WERI-Rb-1 (cell line): ENCODE measurements around the gene TMEM175.

Experiments
- DNase-seq: peaks from one replicate; pipeline ENCODE4 v3.0.0-alpha.2; 2020
- H3K27ac ChIP-seq: fragments of 250-450 bp; sonication (Bioruptor Pico); 2 replicates; pipeline ENCODE4 v1.5.1; 2020; ENCODE audit warnings: mild to moderate bottlenecking, moderate library complexity
- H3K27me3 ChIP-seq: fragments of 250-450 bp; sonication (Bioruptor Pico); 2 replicates; pipeline ENCODE4 v1.5.1; 2021; ENCODE audit warnings: mild to moderate bottlenecking, low read depth, moderate library complexity; ENCODE audit not compliant: insufficient read depth, severe bottlenecking
- H3K36me3 ChIP-seq: fragments of 250-450 bp; sonication (Bioruptor Pico); 2 replicates; pipeline ENCODE4 v1.5.1; 2020; ENCODE audit warnings: mild to moderate bottlenecking, moderate library complexity
- H3K4me3 ChIP-seq: 2 replicates; pipeline ENCODE4 v1.5.1; 2011; ENCODE audit warnings: low read depth, mild to moderate bottlenecking, control low read depth, low read length
- H3K9me3 ChIP-seq: fragments of 250-450 bp; sonication (Bioruptor Pico); 2 replicates; pipeline ENCODE4 v1.5.1; 2021; ENCODE audit warnings: mild to moderate bottlenecking, moderate library complexity; ENCODE audit not compliant: severe bottlenecking
- TF ChIP-seq, protein P1 (sequence below): IDR thresholded peaks from 2 replicates; pipeline ENCODE4 v1.5.1; 2011; ENCODE audit warnings: low read depth, mild to moderate bottlenecking, control low read depth, inconsistent platforms, low read length

The TMEM175 gene

DNA sequence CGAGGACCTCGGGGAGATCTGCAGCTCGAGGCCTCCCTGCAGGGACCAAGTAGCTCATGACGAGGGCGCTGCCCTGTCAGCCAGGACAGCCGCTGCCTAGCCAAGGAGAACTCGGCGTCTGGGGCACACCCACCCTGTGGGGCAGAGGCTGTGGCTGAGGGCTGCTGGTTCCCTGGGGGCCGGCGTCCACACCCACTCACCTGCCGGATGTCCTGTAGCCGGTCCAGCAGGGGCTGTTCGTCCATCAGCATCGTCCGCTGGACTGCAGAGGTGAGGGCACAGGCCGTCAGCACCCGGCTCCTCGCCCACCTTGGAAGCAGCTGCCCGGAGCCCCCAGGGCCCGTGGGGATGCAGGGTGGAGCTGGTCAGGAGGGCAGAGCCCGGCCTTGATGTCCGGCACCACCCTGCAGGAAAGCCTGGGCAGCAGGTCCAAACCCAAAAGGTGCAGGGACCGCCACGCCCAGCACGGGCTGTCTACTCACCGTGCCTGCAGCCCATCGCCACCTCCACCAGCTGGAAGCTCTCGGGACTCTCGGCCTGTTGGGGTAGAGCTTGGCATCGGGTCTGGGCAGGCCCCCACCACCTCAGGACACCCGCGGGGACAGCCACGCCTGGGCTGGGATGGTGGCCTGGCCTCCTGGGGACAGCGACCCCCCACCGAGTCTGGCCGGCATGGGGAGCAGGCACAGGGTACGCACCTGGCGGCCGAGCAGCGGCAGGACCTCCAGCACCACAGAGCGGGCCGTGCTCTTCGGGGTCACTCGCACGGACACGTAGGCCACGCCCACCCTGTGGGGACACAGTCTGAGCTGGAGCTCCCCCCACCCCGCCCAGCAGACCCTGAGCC, 34.2 kb downstream of the TMEM175 start:
- peaks cover 7% of the 10 kb centered on the region; the same call in 1 of the 2 replicates for H3K36me3 ChIP-seq
- no peaks in the 10 kb centered on the region for H3K27me3 ChIP-seq
- no peak for DNase-seq
- no peak overlapping the region for H3K4me3 ChIP-seq
- H3K27ac ChIP-seq: no peak overlapping the region
- no peaks in the 10 kb centered on the region for H3K9me3 ChIP-seq
- TF ChIP-seq, protein P1, sequence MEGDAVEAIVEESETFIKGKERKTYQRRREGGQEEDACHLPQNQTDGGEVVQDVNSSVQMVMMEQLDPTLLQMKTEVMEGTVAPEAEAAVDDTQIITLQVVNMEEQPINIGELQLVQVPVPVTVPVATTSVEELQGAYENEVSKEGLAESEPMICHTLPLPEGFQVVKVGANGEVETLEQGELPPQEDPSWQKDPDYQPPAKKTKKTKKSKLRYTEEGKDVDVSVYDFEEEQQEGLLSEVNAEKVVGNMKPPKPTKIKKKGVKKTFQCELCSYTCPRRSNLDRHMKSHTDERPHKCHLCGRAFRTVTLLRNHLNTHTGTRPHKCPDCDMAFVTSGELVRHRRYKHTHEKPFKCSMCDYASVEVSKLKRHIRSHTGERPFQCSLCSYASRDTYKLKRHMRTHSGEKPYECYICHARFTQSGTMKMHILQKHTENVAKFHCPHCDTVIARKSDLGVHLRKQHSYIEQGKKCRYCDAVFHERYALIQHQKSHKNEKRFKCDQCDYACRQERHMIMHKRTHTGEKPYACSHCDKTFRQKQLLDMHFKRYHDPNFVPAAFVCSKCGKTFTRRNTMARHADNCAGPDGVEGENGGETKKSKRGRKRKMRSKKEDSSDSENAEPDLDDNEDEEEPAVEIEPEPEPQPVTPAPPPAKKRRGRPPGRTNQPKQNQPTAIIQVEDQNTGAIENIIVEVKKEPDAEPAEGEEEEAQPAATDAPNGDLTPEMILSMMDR: no peak

DNA sequence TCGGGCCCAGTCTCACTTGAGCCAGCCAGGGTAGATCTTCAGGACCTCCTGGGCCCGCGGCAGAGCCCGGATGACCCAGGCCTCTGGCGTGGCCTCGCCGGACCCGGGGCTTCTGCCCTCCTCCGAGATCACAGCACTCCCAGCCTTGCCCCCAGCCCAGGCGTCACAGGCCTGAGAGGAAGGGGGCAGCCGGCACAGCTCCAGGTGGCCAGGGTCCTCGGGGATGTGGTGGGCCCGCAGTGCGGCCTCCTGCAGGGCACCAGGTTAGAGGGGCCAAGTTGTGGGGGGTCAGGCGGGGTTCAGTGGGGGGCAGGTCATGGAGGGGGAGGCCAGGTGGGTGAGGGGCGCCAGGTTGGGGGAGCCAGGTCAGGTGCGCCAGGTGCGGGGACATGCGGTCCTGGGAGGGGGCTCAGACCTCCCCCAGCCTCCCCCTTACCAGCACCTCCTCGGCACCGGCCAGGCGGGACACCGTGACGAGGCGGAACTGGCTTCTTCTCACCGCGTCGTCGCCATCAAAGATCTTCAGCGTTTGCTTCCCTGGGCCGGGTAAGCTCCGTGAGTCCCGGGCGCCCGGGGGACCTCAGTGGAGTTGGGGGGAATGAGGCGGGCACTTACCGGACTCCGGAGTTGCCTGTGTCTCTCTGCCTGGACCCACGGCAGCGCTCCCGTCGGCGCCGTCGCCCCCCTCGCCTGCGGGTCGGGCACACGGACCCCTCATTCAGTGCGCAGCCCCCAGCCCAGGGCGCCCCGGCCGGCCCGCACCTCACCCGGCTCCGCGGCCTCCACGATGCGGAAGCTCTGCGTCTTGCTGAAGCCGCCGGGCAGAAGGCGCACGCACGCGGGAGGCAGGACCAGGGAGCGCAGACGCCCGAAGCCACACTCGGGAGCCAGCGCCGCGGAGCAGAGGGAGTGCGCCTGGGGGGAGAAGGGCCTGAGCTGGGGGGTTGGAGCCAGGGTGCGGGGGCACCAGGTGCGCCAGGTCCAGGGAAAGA, 35.1 kb downstream of the TMEM175 start:
- Histone ChIP-seq H3K36me3 (no peaks in the 10 kb centered on the region; the same call in 1 of the 2 replicates), H3K4me3 (no peak overlapping the region), H3K9me3 (no peaks in the 10 kb centered on the region), H3K27me3 (no peaks in the 10 kb centered on the region), H3K27ac (no peak overlapping the region)
- TF ChIP-seq, protein P1: no peak
- no peak for DNase-seq

DNA sequence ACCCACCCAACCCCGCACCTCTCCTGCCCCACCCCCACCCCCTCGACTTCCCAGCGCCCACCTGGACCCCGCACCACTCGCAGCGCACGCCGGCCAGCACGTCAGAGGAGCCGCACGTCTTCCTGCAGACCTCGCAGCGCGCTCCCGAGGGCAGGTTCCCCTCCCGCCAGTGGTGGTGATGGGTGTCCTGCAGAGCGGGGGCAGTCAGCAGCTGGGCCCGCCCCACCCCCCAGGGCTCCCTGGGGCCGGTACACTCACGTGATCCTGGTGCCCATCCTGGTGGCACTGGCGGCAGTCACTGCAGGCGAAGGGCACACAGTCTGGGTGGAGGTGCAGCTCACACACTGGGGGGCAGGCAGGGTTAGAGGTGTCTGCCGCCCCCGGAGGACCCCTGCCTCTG, 36.0 kb downstream of the TMEM175 start:
- Histone ChIP-seq H3K9me3 (no peaks in the 10 kb centered on the region), H3K27ac (no peak overlapping the region), H3K36me3 (no peaks in the 10 kb centered on the region; the same call in 1 of the 2 replicates), H3K4me3 (no peak overlapping the region), H3K27me3 (no peaks in the 10 kb centered on the region)
- DNase-seq: no peak
- TF ChIP-seq, protein P1: no peak

DNA sequence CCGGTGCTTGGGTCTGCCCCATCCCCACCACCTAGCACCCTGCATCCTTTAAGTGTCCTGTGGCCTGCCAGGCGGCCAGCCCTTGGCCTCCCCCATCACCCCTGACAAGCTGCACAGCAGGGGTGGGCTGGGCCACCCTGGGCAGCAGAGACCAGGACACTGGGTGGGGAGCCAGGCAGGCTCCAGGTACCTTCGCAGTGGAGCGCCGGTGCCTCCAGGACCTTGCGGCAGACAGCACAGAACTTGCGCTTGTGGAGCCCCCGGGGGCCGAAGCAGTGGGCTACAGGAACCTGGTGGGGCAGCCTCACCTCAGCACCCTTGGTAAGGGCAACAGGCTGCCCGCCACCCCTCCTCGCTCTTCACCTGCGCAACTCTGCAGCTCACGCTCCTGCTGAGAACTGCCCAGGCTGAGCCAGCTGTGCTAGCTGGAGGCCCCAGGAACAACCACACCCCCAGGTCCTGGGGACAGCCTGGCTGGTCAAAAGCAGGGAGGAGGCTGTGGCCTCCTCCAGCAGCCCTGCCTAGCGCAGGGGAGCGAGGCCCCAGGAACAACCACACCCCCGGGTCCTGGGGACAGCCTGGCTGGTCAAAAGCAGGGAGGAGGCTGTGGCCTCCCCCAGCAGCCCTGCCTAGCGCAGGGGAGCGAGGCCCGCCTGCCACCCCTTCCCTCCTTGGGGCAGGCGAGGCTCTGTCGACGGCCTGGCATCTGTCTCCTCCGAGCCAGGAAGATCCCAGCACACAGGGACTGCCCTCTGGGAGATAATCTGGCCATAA, 36.5 kb downstream of the TMEM175 start:
- H3K36me3 ChIP-seq: no peaks in the 10 kb centered on the region; the same call in 1 of the 2 replicates
- no peak overlapping the region for H3K27ac ChIP-seq
- TF ChIP-seq, protein P1: no peak
- H3K27me3 ChIP-seq: no peaks in the 10 kb centered on the region
- H3K9me3 ChIP-seq: peaks cover 3% of the 10 kb centered on the region
- DNase-seq: no peak
- no peak overlapping the region for H3K4me3 ChIP-seq

DNA sequence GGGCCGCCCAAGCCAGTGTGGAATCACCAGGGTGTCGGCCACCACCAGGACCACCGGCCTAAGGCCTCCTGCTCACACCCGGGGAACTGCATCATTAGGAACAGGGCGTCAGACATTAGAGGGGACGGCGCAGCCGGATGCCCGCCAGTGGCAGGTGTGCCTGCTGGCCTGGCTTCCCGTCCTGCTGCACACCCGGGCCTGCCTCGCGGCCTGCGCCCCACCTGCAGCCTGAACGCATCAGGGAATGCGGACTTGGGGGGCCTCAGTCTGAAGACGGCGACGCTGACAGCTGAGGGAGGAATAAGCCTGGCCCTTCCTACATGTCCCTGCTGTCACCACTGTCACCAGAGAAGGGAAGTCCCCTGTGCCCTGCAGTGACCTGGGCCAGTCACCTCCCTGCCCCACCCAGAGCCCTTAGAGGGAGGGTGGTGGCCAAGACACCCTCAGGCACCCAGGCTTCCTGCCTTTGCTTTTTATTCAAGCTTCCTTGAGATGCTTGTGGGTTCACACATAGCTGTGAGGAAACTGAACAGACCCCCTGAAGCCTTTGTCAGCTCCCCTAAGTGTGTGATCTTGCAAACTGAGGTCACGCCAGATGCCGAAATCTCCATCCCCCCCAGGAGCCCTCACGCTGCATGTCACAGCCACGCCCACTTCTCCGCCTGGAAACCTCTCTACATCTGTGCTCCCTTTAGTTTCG, 37.9 kb downstream of the TMEM175 start:
- Histone ChIP-seq H3K4me3 (no peak overlapping the region), H3K36me3 (no peaks in the 10 kb centered on the region; the same call in 1 of the 2 replicates), H3K27me3 (no peaks in the 10 kb centered on the region), H3K27ac (no peak overlapping the region), H3K9me3 (peaks cover 13% of the 10 kb centered on the region)
- TF ChIP-seq, protein P1: no peak
- no peak for DNase-seq
